GM21423 (cell line): Measurements from ENCODE around the gene ZNF519.
"Not testable (repeated sequence)": the region's sequence is repeated elsewhere in the genome, so short reads cannot be mapped to it uniquely, and the experiment has no call there.

Experiments used
- ATAC-seq: cut with Tn5 transposase; IDR thresholded peaks from one replicate; pipeline ENCODE4 v1.9.1; 2021; ENCODE audit warnings: mild to moderate bottlenecking, moderate library complexity; ENCODE audit not compliant: unreplicated experiment

The ZNF519 gene

GRCh38 chr18:14132271-14132700, at the start of gene ZNF519:
TSS of gene ZNF519 (minus strand) at chr18:14132435. CDS start at chr18:14132277, 158 bp downstream.
- ATAC-seq, result peak; percentile 100

DNA sequence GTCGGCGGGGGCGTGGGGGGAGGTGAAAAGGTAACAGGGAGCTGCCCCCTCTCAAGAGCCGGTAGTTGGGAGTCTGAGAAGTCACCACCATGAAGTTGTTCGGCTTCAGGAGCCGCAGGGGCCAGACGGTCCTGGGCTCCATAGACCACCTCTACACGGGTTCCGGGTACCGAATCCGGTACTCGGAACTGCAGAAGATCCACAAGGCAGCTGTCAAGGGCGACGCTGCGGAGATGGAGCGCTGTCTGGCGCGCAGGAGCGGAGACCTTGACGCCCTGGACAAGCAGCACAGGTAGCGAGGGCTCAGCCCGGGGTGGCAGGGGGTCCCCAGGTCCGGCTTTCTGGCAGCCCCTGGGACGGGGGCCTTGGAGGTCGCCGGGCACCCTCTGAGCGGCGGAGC, 47.1 kb upstream of the ZNF519 start:
- ATAC-seq, result no peak

DNA sequence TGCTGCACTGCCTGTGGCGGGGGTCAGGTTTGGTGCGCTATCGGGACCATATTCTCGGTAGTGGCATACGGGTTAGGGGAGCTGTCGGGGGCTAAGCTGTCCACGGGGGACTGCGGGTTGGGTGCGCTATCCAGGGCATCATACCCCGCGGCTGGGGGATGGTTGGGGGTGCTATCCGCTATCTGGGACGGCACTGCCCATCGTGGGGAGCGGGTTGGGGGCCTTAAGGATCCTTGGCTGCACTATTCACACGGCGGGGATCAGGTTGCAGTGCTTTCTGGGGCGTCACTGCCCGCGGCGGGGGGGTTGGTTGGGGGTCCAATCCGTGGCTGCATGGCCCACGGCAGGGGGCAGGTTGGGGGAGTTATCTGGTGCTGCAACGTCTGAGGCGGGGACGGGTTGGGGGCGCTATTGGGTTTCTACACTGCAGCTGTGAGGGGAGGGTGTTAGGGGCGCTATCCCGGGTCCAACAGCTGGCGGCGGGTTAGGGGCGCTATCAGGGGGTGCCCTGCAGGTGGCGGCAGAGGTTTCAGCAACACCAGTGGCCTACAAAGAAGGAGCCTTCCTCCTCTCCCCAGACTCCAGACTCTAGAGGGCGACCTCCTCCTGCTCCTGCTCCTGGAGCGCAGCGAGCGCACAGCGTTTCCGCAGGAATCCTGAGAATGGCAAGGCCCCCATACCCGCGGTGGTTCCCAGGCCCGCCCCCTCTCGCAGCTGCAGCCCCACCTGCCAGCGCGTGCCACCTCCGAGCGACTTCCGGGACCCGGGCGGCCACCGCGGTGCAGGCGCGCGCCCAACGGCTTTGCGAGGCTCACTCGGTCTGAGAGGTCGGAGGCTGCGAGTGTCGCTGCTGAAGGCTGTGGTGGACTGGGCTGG, 46.3 kb upstream of the ZNF519 start:
- ATAC-seq, result peak; percentile 92

DNA sequence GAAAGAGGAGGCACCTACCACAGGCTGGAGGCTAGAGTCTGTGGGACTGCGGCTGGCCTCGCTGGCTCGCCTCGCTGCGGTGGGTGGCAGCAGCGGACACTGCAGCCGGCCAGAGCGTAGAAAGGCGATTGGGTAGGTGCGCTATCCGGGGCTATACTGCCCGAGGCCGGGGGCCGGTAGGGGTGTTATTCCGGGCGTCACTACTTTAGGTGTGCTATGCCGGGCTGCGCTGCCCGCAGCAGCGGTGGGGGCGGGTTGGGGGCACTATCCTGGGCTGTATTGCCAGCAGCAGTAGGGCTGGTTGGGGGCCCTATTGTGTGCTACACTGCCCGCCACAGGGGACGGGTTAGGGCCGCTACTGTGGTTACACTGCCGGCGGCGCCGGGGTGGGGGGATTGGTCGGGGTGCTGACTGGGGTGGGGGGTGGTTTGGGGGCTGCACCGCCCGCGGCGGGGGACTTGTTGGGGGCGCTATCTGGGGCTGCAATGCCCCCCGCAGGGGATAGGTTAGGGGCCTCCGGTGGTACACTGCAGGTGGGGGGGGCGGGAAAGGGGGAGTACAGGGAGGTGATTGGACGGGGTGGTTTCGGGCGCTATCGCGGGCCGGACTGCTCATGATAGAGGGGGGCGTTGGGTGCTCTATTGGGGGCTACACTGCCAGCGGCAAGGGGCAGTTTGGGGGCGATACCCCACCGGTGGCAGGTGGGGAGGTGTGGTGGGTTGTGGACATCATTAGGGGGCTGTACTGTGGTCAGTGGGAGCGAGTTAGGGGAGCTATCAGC, 45.5 kb upstream of the ZNF519 start:
- ATAC-seq, result not testable (repeated sequence)

- ATAC-seq, result not testable (repeated sequence)
Measured at GRCh38 chr18:14175404-14175803, 43.2 kb upstream of the ZNF519 start.

- ATAC-seq, result no peak
Measured at GRCh38 chr18:14174706-14175085, 42.5 kb upstream of the ZNF519 start.

DNA sequence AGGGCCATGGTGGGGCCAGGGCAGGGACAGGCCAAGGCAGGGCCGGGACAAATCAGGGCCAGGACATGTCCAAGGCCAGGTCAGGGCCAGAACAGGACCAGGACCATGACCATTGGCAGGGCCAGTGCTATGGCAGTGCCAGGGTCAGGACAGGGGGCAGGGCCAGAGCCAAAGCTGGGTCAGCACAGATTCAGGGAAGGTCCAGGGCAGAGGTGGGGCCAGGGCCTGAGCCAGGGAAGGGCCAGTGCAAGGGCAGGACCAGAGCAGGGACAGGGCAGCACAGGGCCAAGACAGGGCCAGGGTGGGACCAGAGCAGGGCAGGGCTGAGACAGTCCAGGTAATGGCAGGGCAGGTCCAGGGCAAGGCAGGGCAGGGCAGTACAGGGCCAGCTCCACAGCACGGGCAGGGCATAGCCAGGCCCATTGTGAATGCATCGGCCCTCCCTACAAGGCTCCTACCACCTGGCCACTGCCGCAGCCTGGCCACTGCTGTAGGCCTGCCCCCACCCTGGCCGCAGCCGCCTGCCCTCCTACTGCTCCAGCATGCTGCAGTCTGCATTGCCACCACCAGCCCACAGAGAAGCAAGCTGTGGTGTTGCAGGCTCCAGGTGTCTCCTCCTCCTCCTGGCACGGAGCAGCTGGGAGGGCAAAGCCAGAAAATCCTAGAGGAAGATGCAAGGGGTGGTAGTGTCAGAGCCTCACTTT, 41.9 kb upstream of the ZNF519 start:
- ATAC-seq, result not testable (repeated sequence)

GRCh38 chr18:14173116-14173951, 41.1 kb upstream of the ZNF519 start:
- ATAC-seq, result not testable (repeated sequence)

GRCh38 chr18:14172142-14173115, 40.2 kb upstream of the ZNF519 start:
- ATAC-seq, result not testable (repeated sequence)

- ATAC-seq, result not testable (repeated sequence)
Measured at GRCh38 chr18:14171301-14172141, 39.3 kb upstream of the ZNF519 start.

GRCh38 chr18:14170367-14171036, 38.3 kb upstream of the ZNF519 start:
- not testable (repeated sequence) for ATAC-seq

DNA sequence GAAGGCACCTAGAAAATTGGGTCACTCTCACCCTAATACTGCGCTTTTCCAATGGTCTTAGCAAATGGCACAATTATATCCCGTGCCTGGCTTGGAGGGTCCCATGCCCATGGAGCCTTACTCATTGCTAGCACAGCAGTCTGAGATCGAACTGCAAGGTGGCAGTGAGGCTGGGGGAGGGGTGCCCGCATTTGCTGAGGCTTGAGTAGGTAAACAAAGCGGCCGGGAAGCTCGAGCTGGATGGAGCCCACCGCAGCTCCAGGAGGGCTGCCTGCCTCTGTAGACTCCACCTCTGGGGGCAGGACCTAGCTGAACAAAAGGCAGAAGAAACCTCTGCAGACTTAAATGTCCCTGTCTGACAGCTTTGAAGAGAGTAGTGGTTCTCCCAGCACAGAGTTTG, 30.7 kb upstream of the ZNF519 start:
- ATAC-seq, result not testable (repeated sequence)

GRCh38 chr18:14151564-14152113, 19.4 kb upstream of the ZNF519 start:
- not testable (repeated sequence) for ATAC-seq

- not testable (repeated sequence) for ATAC-seq
Measured at GRCh38 chr18:14150766-14151165, 18.5 kb upstream of the ZNF519 start.

DNA sequence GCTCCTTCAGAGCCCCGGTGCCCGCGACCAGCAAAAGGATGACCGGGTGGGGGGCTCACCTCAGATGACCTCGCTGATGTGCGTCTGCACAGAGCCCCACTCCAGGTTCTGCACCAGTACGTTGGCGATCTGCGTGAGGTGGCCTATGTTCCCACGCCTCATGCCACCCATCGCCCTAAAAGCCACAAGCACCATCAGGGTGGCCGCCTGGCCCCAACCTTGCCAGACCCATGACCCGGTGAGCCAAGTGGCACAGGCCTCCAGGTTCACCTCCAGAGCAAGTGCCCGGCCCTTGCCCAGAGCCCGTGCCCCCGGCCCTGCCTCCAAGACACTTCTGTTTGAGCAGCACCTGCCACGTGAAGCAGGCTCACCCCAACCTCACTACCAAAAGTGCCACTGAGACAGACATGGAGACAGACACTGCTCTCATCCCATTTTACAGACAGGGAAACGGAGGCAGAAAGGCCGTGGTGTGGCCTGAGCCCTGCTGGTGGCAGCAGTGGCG, 17.7 kb upstream of the ZNF519 start:
- not testable (repeated sequence) for ATAC-seq

GRCh38 chr18:14149121-14149850, 17.1 kb upstream of the ZNF519 start:
- not testable (repeated sequence) for ATAC-seq
